CD4-positive, alpha-beta T cell (primary cell): Measurements from ENCODE around the gene YRDC. TPM values are rescaled to one million over a fixed set of nuclear protein-coding genes. Genes with fewer than 3 reads are reported as not detected.
A peak's percentile ranks its signal among the peaks of the same experiment; 100 is the strongest.

Experiments
- ATAC-seq: fragments of 200-7000 bp; cut with Tn5 transposase; one replicate; pipeline ENCODE4 v1.10.0; 2022; ENCODE audit warnings: mild to moderate bottlenecking; ENCODE audit not compliant: poor library complexity
- CTCF ChIA-PET: fragments of 350-600 bp; sonication (Branson Sonifier 250); formaldehyde crosslinking; loops from one replicate; lab custom pipeline; 2021; ENCODE audit warnings: antibody characterized with exemption, inconsistent platforms; lab: Charles Lee
- POLR2A ChIA-PET: fragments of 350-600 bp; sonication (Branson Sonifier 250); formaldehyde crosslinking; loops from one replicate; lab custom pipeline; 2021; ENCODE audit warnings: antibody characterized with exemption, inconsistent platforms; lab: Charles Lee
- DNase-seq, 14 experiments: peaks; one replicate each; pipeline ENCODE4 v3.0.0-alpha.2; 2013 to 2020; ENCODE audit warnings: mixed read lengths in 2 of 14
- H3K27ac ChIP-seq, 2 donors: one replicate each; pipeline versions ENCODE4 v1.5.1 to v1.7.0; 2013; ENCODE audit warnings: low read length in 2 of 2, low read depth in 1 of 2, mild to moderate bottlenecking in 1 of 2
- H3K27me3 ChIP-seq, 2 experiments: 1 replicate in 1 of 2; 2 replicates in 1 of 2; pipeline versions ENCODE4 v1.6.1 to v1.7.0; 2013; ENCODE audit warnings: low read length in 2 of 2, control low read depth in 1 of 2, mild to moderate bottlenecking in 1 of 2, moderate library complexity in 1 of 2; ENCODE audit not compliant: insufficient read depth in 2 of 2, control insufficient read depth in 1 of 2
- H3K36me3 ChIP-seq: one replicate; pipeline ENCODE4 v1.6.1; 2013; ENCODE audit warnings: low read length, control low read depth; ENCODE audit not compliant: insufficient read depth
- H3K4me1 ChIP-seq: one replicate; pipeline ENCODE4 v1.6.1; 2013; ENCODE audit warnings: low read length, control low read depth; ENCODE audit not compliant: insufficient read depth
- H3K4me3 ChIP-seq: one replicate; pipeline ENCODE4 v1.5.1; 2013; ENCODE audit warnings: mild to moderate bottlenecking, low read length, moderate library complexity
- H3K9me3 ChIP-seq, 2 experiments: 1 replicate in 1 of 2; 2 replicates in 1 of 2; pipeline versions ENCODE4 v1.6.1 to v1.7.0; 2013; ENCODE audit warnings: low read length in 2 of 2, mild to moderate bottlenecking in 2 of 2, control low read depth in 1 of 2, moderate library complexity in 1 of 2; ENCODE audit not compliant: control insufficient read depth in 1 of 2, insufficient read depth in 1 of 2
- H3K27ac Mint-ChIP-seq: one replicate; pipeline ENCODE4 v1.8.0; 2020; ENCODE audit warnings: mixed read lengths
- H3K27me3 Mint-ChIP-seq: one replicate; pipeline ENCODE4 v1.8.0; 2021; ENCODE audit warnings: mixed read lengths
- H3K36me3 Mint-ChIP-seq: one replicate; pipeline ENCODE4 v1.8.0; 2021; ENCODE audit warnings: low read depth, mixed read lengths
- H3K4me1 Mint-ChIP-seq: one replicate; pipeline ENCODE4 v1.8.0; 2021; ENCODE audit warnings: low read depth, mixed read lengths
- H3K4me3 Mint-ChIP-seq: one replicate; pipeline ENCODE4 v1.8.0; 2020; ENCODE audit warnings: mild to moderate bottlenecking, mixed read lengths
- H3K9me3 Mint-ChIP-seq: one replicate; pipeline ENCODE4 v1.8.0; 2020; ENCODE audit warnings: mixed read lengths
- CTCF ChIP-seq: fragments of 200-600 bp; IDR thresholded peaks from one replicate; pipeline ENCODE4 v1.8.0; 2022; ENCODE audit warnings: antibody characterized with exemption, mild to moderate bottlenecking
- intact Hi-C, 2 experiments: fragments of 100-400 bp; cut with DNase I in 1 of 2; cut with micrococcal nuclease in 1 of 2; formaldehyde crosslinking; loops; one replicate each; pipeline versions ENCODE4 v1.15.1 to v1.9.0; 2023 to 2025; cut with DNase I, micrococcal nuclease
- total RNA-seq, 174 experiments: library from RNA in 2 of 174; stranded (reverse) in 2 of 174; gene quantifications; one replicate each; pipeline ENCODE4 v1.2.3 and lab custom pipeline; 2021 to 2026

Gene YRDC
- total RNA-seq, 2 experiments from 2014 or later, result 31.1 to 31.2 TPM

- Histone ChIP-seq H3K27me3 (no peaks in the 10 kb centered on the region), H3K4me3 (no peak overlapping the region), H3K36me3 (peaks cover 46% of the 10 kb centered on the region), H3K27ac (no peak overlapping the region), H3K4me1 (no peaks in the 10 kb centered on the region), H3K9me3 (no peaks in the 10 kb centered on the region)
- ATAC-seq, result no peak
- ChIA-PET CTCF (no interaction called here), POLR2A (no interaction called here)
- DNase-seq, result peak in 2 of 14 experiments; percentile 37 to 47
- Mint-ChIP-seq H3K4me3 (no peak overlapping the region), H3K27ac (no peak overlapping the region), H3K27me3 (no peaks in the 10 kb centered on the region), H3K36me3 (peaks cover 75% of the 10 kb centered on the region), H3K4me1 (no peaks in the 10 kb centered on the region), H3K9me3 (no peaks in the 10 kb centered on the region)
- intact Hi-C loops, result loop anchor here in 1 of 2 experiments (1.0 kb wide), 1 partner anchor 32 kb away; the partner anchor contains the start of gene MANEAL
- no peak for TF ChIP-seq CTCF
These were observed 17.5 kb upstream of the YRDC start for GRCh38 chr1:37825506-37825905.

GRCh38 chr1:37824001-37824400, 16.0 kb upstream of the YRDC start:
- Mint-ChIP-seq H3K27me3 (no peaks in the 10 kb centered on the region), H3K27ac (no peak overlapping the region), H3K4me1 (no peaks in the 10 kb centered on the region), H3K9me3 (no peaks in the 10 kb centered on the region), H3K36me3 (peaks cover 72% of the 10 kb centered on the region), H3K4me3 (no peak overlapping the region)
- Histone ChIP-seq H3K36me3 (peaks cover 44% of the 10 kb centered on the region), H3K27ac (no peak overlapping the region), H3K4me1 (no peaks in the 10 kb centered on the region), H3K27me3 (no peaks in the 10 kb centered on the region), H3K4me3 (no peak overlapping the region), H3K9me3 (no peaks in the 10 kb centered on the region)
- CTCF ChIA-PET, result no interaction called here
- ATAC-seq (no peak), DNase-seq (no peak)
- intact Hi-C loops, result no loop called here
- TF ChIP-seq CTCF, result no peak
- POLR2A ChIA-PET, result no interaction called here

GRCh38 chr1:37822906-37823815, 15.2 kb upstream of the YRDC start:
- Mint-ChIP-seq H3K36me3 (peaks cover 70% of the 10 kb centered on the region), H3K4me1 (no peaks in the 10 kb centered on the region), H3K4me3 (no peak overlapping the region), H3K9me3 (no peaks in the 10 kb centered on the region), H3K27ac (no peak overlapping the region), H3K27me3 (no peaks in the 10 kb centered on the region)
- Histone ChIP-seq H3K4me3 (no peak overlapping the region), H3K27ac (no peak overlapping the region), H3K4me1 (no peaks in the 10 kb centered on the region), H3K36me3 (peaks cover 44% of the 10 kb centered on the region), H3K27me3 (no peaks in the 10 kb centered on the region), H3K9me3 (no peaks in the 10 kb centered on the region)
- no peak for TF ChIP-seq CTCF
- CTCF ChIA-PET, result no interaction called here
- DNase-seq (no peak), ATAC-seq (no peak)
- POLR2A ChIA-PET, result no interaction called here
- intact Hi-C loops, result no loop called here
